MCF 10A (cell line): Measurements from ENCODE around the gene FLOT1. TPM values are rescaled to one million over a fixed set of nuclear protein-coding genes. Genes with fewer than 3 reads are reported as not detected.

ENCODE experiments used
- BruUV-seq: library from RNA; stranded (reverse); fragments of 400-500 nt; replicated peaks from 2 replicates; lab custom pipeline; 2021; lab: Mats Ljungman, UMichigan
- CTCF ChIA-PET: fragments of 300-600 bp; sonication (Branson Sonifier 250); formaldehyde crosslinking; extraction: SDS; loops from one replicate; lab custom pipeline; 2021; ENCODE audit warnings: antibody characterized with exemption, inconsistent platforms; lab: Yijun Ruan, JAX
- POLR2A ChIA-PET: fragments of 300-600, 350-650 bp; sonication (Branson Sonifier 250); formaldehyde crosslinking; extraction: SDS; loops from one replicate; lab custom pipeline; 2020; ENCODE audit warnings: antibody characterized with exemption, inconsistent platforms; lab: Yijun Ruan, JAX
- DNase-seq: peaks from one replicate; pipeline ENCODE4 v3.0.0-alpha.2; 2018; ENCODE audit not compliant: unreplicated experiment
- H3K27ac Mint-ChIP-seq: one replicate; pipeline ENCODE4 v1.8.0; 2022; ENCODE audit warnings: mild to moderate bottlenecking, low read depth, mixed read lengths; ENCODE audit not compliant: unreplicated experiment
- H3K27me3 Mint-ChIP-seq: one replicate; pipeline ENCODE4 v1.8.0; 2022; ENCODE audit warnings: mixed read lengths; ENCODE audit not compliant: insufficient read depth, unreplicated experiment
- H3K36me3 Mint-ChIP-seq: one replicate; pipeline ENCODE4 v1.8.0; 2022; ENCODE audit warnings: mild to moderate bottlenecking, moderate library complexity, mixed read lengths; ENCODE audit not compliant: insufficient read depth, unreplicated experiment
- H3K4me1 Mint-ChIP-seq: one replicate; pipeline ENCODE4 v1.8.0; 2022; ENCODE audit warnings: mixed read lengths; ENCODE audit not compliant: insufficient read depth, unreplicated experiment
- H3K4me3 Mint-ChIP-seq: one replicate; pipeline ENCODE4 v1.8.0; 2022; ENCODE audit warnings: mild to moderate bottlenecking, moderate library complexity, mixed read lengths; ENCODE audit not compliant: unreplicated experiment
- H3K9me3 Mint-ChIP-seq: one replicate; pipeline ENCODE4 v1.8.0; 2022; ENCODE audit warnings: mixed read lengths; ENCODE audit not compliant: unreplicated experiment
- intact Hi-C: fragments of 100-400 bp; cut with micrococcal nuclease; formaldehyde crosslinking; loops from 2 replicates; pipeline ENCODE4 v1.14.1; 2022
- total RNA-seq: library from RNA; stranded (reverse); gene quantifications from 2 replicates; pipeline ENCODE4 v1.2.3, GENCODE V29; 2022
- TF ChIP-seq, protein P1 (sequence below): fragments of 200-600 bp; IDR thresholded peaks from one replicate; pipeline ENCODE4 v1.8.0; 2022; ENCODE audit warnings: antibody characterized with exemption, mild to moderate bottlenecking; ENCODE audit not compliant: unreplicated experiment

FLOT1 gene
- total RNA-seq, 1 experiment from 2014 or later: 61.8 TPM

DNA sequence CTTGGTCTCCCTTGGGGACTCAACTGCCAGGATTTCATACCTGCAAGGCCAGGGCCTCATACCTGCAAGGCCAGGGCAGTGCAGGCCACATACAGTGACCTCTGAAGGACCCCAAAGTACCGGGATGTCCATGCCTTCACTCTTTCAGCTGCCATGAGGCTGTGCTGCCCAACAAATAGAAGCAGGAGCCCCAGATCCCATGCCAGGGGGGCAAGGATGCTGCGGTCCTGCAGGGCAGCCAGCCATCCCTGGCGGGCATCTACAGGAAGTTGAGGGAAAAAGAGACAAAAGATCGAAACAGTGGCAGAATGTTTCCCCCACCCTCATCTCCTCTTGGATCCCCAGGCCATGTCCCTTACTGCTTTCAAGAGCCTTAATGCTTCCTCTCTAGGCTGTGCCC, 52.5 kb downstream of the FLOT1 start:
- TF ChIP-seq, protein P1, sequence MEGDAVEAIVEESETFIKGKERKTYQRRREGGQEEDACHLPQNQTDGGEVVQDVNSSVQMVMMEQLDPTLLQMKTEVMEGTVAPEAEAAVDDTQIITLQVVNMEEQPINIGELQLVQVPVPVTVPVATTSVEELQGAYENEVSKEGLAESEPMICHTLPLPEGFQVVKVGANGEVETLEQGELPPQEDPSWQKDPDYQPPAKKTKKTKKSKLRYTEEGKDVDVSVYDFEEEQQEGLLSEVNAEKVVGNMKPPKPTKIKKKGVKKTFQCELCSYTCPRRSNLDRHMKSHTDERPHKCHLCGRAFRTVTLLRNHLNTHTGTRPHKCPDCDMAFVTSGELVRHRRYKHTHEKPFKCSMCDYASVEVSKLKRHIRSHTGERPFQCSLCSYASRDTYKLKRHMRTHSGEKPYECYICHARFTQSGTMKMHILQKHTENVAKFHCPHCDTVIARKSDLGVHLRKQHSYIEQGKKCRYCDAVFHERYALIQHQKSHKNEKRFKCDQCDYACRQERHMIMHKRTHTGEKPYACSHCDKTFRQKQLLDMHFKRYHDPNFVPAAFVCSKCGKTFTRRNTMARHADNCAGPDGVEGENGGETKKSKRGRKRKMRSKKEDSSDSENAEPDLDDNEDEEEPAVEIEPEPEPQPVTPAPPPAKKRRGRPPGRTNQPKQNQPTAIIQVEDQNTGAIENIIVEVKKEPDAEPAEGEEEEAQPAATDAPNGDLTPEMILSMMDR: no peak
- H3K9me3 Mint-ChIP-seq: no peaks in the 10 kb centered on the region
- ChIA-PET CTCF (interaction anchor here (0.7 to 5.5 kb wide), 5 partner anchors 11 to 378 kb away, joined by 3 to 62 read pairs (median 24); no protein-coding TSS in a partner anchor), POLR2A (interaction anchor here (0.8 to 13.9 kb wide), 14 partner anchors 8 to 711 kb away, joined by 3 to 477 read pairs (median 8); partner anchors contain the start of genes ABCF1, DHX16, MDC1 and MRPS18B)
- intact Hi-C loops: loop anchor here (5.0 kb wide), 1 partner anchor 132 kb away; no protein-coding TSS in a partner anchor
- H3K27ac Mint-ChIP-seq: peak overlapping the region; percentile 90
- H3K4me3 Mint-ChIP-seq: peak overlapping the region; percentile 94
- peaks cover 50% of the 10 kb centered on the region for H3K4me1 Mint-ChIP-seq
- DNase-seq: no peak
- no peaks in the 10 kb centered on the region for H3K27me3 Mint-ChIP-seq
- H3K36me3 Mint-ChIP-seq: peaks cover 8% of the 10 kb centered on the region
- no TSS peak for BruUV-seq

DNA sequence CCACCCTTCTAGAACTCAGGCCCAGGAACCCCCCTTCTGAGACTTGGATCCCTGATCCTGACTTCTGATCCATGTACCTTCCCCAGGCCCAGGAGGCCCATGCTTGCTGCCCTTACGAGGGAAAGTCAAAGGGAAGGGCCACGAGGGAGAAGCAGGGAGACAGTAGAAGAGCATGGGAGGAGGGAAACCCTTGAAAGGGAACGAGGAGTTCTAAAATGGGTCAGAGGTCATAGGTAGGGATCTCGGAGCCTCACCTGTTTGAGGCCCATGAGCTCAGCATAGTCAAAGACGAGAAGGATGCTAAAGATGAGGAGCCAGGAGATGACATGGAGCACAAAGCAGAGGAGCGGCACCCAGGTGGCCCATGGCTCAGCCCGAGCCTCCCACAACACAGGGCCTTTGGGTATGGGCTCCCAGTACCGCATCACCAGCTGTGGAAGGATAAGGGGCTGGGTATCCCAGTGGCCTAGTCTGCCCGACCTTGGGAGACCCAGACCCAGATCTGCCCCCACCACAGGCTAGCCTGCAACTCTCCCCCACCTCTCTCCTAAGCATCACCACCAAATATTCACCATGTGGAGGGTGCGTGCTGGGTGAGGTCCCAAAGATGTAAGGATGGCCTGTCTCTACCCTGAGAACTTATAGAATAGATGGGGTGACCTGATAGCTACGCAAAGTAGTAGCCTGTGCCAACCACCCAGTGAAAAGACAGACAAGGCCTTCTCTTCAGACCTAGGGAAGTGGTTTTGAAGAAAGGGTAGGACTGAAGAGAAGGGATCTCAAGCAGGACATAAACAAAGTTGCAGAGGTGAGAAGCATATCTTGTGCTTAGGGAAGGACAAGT, 53.2 kb downstream of the FLOT1 start:
- ChIA-PET CTCF (interaction anchor here (0.6 to 5.5 kb wide), 9 partner anchors 10 to 379 kb away, joined by 3 to 62 read pairs (median 3); partner anchors contain the start of genes DHX16 and VARS2), POLR2A (interaction anchor here (0.8 to 13.9 kb wide), 5 partner anchors 8 to 132 kb away, joined by 3 to 477 read pairs (median 17); partner anchors contain the start of genes DHX16, FLOT1, MDC1 and PRR3)
- no peak for DNase-seq
- Mint-ChIP-seq H3K4me3 (peak overlapping the region; percentile 94), H3K36me3 (peaks cover 13% of the 10 kb centered on the region), H3K4me1 (peaks cover 51% of the 10 kb centered on the region), H3K27ac (peak overlapping the region; percentile 80), H3K27me3 (no peaks in the 10 kb centered on the region), H3K9me3 (no peaks in the 10 kb centered on the region)
- BruUV-seq: no TSS peak
- intact Hi-C loops: loop anchor here (5.0 kb wide), 1 partner anchor 133 kb away; no protein-coding TSS in a partner anchor
- TF ChIP-seq, protein P1: no peak

DNA sequence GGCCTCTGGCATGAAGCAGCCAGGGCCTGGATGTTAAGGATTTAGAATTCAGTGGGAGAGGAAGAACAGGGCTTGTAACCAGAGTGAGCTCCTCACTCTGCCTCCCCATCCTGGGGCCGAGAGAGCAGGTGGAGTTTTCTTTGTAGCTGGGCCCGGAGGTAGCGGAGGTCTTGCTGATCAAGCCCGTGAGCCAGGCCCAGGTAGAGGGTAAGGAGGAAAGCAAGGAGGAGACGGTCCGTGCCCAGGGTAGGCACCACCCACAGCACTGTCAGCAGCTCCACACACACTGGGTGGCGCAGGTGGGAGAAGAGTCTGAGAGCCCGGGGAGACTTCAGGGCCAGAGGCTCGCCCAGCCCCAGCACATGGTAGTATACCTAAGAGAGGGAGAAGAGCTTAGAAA, 53.9 kb downstream of the FLOT1 start:
- TF ChIP-seq, protein P1: no peak
- Mint-ChIP-seq H3K27me3 (no peaks in the 10 kb centered on the region), H3K36me3 (peaks cover 13% of the 10 kb centered on the region), H3K4me3 (peak overlapping the region; percentile 94), H3K27ac (peak overlapping the region; percentile 80), H3K4me1 (peaks cover 56% of the 10 kb centered on the region), H3K9me3 (no peaks in the 10 kb centered on the region)
- DNase-seq: no peak
- no TSS peak for BruUV-seq
- POLR2A ChIA-PET: interaction anchor here (0.8 to 13.9 kb wide), 9 partner anchors 8 to 196 kb away, joined by 3 to 477 read pairs (median 12); partner anchors contain the start of genes DDR1, DHX16, FLOT1 and MDC1
- CTCF ChIA-PET: interaction anchor here (0.6 to 5.5 kb wide), 9 partner anchors 10 to 226 kb away, joined by 3 to 62 read pairs (median 6); partner anchors contain the start of genes DHX16 and VARS2
- intact Hi-C loops: loop anchor here (5.0 kb wide), 1 partner anchor 134 kb away; no protein-coding TSS in a partner anchor
